Measurements from ENCODE around the gene GPR17.

Gene GPR17

DNA sequence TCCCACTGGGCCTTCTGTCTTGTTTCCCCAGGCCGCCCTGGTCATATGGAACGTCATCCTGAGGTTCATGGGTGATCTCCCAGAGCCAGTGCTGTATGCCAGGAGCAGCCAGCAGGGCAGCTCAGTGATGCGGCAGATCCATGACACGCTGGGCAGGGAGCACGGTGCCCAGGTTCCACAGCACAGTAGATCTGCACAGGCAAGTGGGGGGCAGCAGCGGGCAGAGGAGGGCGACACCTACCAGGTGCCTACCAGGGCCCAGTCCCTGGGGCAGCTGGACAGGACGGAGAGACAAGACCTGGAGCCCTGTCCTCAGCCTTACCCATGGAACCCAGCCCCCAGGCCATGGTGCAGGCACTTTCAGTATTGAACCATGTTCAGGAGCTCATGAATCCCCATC lies 36.1 kb upstream of the GPR17 start:
- no peak for DNase-seq (ENCODE audit: low read depth)
- no peak overlapping the region for H3K4me3 ChIP-seq (ENCODE audit: low read depth, low read length)
- no peak for TF ChIP-seq CTCF (IDR thresholded peaks at IDR 0.05; ENCODE audit: insufficient read depth, low read depth, low read length, missing control alignments)

DNA sequence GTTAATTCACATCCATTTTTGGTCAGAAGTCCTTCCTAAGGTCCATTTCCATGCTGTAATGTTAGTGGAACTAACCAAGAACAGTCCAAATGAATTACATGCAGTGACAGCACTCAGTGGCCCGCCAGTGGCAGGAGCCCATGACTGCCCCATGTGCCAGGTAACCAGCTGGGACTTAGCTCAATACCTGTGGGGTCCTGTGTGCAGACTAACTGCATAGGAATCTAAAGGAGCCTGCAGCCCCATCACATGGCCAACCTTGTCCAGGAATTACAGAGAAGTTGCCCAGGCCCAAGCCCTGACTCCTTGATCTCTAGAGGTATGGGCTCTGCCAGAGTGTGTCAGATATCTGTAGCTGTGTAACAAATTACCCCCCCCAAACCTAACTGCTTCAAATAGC lies 35.4 kb upstream of the GPR17 start:
- TF ChIP-seq CTCF (IDR thresholded peaks at IDR 0.05; ENCODE audit: insufficient read depth, low read depth, low read length, missing control alignments): no peak
- DNase-seq (ENCODE audit: low read depth): no peak

DNA sequence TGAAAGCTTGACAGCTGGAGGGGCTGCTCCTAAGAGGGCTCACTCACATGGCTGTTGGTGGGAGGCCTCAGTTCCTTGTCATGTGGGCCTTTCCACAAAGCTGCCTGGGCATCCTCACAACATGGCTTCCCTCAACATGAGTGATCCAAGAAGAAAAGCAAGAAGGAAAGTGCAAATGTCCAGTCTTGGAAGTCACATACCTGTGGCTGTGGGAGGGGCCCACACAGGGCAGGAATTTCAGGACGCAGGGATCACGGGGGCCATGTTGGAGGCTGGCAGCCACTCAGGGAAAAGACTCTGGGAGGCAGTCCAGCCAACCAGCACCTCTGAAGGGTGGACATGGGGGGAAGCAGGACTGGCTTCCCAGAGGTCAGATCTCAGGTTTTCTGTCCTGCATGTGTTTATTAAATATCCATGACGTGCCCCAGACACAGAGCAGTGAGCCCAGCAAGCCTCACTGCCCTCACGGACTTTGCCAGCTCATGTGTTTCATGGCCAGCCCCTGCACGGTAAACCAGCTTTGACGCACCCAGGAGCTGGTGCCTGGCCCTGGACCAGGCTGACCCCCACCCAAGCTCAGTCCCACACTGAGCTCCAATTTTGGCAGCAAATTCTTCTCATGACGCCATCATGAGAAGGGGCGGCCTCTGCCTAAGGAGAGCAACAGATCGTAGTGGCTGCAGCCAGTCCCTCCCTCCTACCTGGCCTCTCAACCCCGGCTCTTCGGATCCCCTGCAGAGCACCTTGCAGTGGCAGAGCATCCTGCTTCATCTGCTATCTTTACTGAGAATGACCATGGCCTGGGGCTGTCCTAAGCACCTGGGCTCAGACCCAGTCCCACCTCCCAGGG lies 34.7 kb upstream of the GPR17 start:
- TF ChIP-seq CTCF (IDR thresholded peaks at IDR 0.05; ENCODE audit: insufficient read depth, low read depth, low read length, missing control alignments): no peak
- H3K4me3 ChIP-seq (ENCODE audit: low read depth, low read length): no peak overlapping the region
- DNase-seq (ENCODE audit: low read depth): no peak

More for the DNA sequence above, 35.4 kb upstream of the GPR17 start:
- no peak overlapping the region for H3K4me3 ChIP-seq (ENCODE audit: low read depth, low read length)

DNA sequence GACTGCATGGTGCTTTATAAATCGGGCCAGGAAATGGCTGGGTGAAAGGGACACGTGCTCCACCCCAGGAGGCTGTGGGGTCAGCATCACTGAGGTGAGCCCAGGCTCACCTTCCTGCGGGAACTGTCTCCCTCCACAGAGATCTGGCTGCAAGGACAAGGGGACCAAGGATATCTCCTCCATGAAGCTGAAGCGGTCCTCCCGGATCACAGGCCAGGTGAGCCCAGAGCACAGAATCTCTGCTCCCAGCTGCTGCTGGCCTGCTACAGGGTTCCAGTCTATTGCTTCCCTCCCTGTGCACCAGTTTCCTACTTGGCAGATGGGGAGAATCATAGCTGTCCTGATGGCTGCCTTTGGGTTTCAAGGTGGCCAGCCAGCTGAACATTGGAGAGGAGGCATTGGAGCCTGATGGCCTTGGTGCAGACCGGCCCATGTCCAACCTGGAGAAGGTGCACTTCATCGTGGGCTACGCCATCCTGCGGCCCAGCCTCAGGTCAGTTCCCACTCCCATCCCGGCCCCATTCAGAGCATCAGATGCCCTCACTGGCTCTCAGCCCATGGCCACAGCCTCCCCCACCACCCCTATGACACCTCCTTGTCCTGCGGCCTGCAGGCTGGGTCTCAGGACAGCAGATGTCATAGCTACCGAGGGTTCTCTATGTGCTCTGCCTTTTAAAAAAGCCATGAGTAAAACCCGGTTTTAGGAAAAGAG lies 33.7 kb upstream of the GPR17 start:
- no peak for DNase-seq (ENCODE audit: low read depth)
- no peak for TF ChIP-seq CTCF (IDR thresholded peaks at IDR 0.05; ENCODE audit: insufficient read depth, low read depth, low read length, missing control alignments)

GRCh38 chr2:127614246-127614645 lies 31.7 kb upstream of the GPR17 start:
- no peak for TF ChIP-seq CTCF (IDR thresholded peaks at IDR 0.05; ENCODE audit: insufficient read depth, low read depth, low read length, missing control alignments)
- H3K4me3 ChIP-seq (ENCODE audit: low read depth, low read length): no peak overlapping the region
- no peak for DNase-seq (ENCODE audit: low read depth)

More for the DNA sequence above, 33.7 kb upstream of the GPR17 start:
- no peak overlapping the region for H3K4me3 ChIP-seq (ENCODE audit: low read depth, low read length)

DNA sequence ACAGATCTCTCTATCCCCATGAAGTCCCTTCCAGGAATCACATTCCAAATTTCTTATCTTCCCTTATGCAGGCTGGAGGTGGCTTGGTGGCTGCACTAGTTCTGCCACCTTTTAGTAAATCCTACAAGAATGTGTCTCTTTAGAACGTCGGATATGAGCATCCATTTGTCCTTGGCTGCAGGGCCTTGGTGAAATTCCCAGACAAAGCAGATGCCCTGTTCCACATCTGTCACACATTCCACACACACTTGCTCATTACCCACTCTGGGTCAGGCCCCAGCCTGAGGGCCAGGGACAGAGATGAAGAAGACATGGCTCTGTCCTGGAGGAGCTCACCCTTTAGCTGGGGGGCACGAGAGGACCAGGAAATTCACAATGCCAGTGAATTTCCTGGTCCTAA lies 31.2 kb upstream of the GPR17 start:
- TF ChIP-seq CTCF (IDR thresholded peaks at IDR 0.05; ENCODE audit: insufficient read depth, low read depth, low read length, missing control alignments): no peak
- DNase-seq (ENCODE audit: low read depth): no peak
- H3K4me3 ChIP-seq (ENCODE audit: low read depth, low read length): no peak overlapping the region

All from GM12865 (cell line).